ENCODE results near the gene TJP1.

TJP1 gene

DNA sequence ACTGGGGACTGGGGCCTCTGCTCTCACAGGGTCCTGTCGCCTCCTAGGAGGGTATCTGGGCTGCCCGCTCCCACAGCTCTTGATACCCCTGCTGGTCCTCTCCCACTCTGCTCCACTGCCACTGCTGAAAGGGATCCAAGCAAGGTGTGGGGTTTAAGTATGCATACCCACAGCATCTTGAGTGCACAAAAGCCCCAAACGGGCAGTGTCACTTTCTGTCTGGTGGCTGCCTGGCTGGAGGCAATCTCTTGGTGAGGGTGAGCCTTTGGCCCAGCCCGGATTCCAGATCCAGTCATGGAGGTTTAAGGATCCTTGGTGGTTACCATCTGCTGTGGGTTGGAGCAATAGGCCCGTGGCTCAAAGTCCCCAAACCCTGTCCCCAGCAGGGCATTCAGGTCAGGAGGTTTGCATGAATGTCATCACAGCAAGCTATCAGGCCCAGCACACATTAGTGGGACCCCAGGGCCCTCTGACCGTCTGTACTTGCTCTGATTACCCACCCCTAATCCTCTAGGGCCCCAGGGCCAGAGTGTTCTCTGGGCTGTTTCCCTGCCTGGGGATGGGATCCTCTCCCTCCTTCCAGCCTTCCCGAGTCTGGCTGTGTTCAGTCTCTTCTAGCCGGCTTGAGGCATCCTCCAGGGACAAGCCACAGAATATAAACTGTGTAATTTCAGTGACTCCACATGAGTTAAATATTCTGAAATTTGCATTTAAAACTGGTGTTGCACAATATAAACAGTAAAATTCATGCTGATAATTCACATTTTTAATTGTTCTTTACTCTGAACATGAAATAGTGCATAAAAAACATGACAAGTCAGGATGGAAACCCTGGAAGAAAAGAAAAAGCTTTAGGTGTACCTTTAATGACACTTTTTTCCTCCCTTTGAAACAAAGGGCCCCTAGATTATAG lies 4.9 kb upstream of the TJP1 start:
- no peak overlapping the region for H3K4me3 ChIP-seq (ENCODE audit: low read depth, low read length)
- in situ Hi-C loops (cut with HindIII; ENCODE audit: low sequenced_read_pairs) = no loop called here
- TF ChIP-seq, protein P1, sequence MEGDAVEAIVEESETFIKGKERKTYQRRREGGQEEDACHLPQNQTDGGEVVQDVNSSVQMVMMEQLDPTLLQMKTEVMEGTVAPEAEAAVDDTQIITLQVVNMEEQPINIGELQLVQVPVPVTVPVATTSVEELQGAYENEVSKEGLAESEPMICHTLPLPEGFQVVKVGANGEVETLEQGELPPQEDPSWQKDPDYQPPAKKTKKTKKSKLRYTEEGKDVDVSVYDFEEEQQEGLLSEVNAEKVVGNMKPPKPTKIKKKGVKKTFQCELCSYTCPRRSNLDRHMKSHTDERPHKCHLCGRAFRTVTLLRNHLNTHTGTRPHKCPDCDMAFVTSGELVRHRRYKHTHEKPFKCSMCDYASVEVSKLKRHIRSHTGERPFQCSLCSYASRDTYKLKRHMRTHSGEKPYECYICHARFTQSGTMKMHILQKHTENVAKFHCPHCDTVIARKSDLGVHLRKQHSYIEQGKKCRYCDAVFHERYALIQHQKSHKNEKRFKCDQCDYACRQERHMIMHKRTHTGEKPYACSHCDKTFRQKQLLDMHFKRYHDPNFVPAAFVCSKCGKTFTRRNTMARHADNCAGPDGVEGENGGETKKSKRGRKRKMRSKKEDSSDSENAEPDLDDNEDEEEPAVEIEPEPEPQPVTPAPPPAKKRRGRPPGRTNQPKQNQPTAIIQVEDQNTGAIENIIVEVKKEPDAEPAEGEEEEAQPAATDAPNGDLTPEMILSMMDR (IDR thresholded peaks at IDR 0.05; ENCODE audit: low read depth, low read length) = no peak
- DNase-seq (ENCODE audit: low read depth, low spot score) = no peak

- in situ Hi-C loops (cut with HindIII; ENCODE audit: low sequenced_read_pairs) = no loop called here
- no peak overlapping the region for H3K4me3 ChIP-seq (ENCODE audit: low read depth, low read length)
- TF ChIP-seq, protein P1 (IDR thresholded peaks at IDR 0.05; ENCODE audit: low read depth, low read length) = no peak
- DNase-seq (ENCODE audit: low read depth, low spot score) = no peak
Measured at GRCh38 chr15:29825227-29825626, 3.0 kb upstream of the TJP1 start.

- TF ChIP-seq, protein P1 (IDR thresholded peaks at IDR 0.05; ENCODE audit: low read depth, low read length) = no peak
- peak overlapping the region; percentile 48 for H3K4me3 ChIP-seq (ENCODE audit: low read depth, low read length)
- peak; percentile 84 for DNase-seq (ENCODE audit: low read depth, low spot score)
- in situ Hi-C loops (cut with HindIII; ENCODE audit: low sequenced_read_pairs) = no loop called here
Measured at GRCh38 chr15:29822684-29823459, 604 bp upstream of the TJP1 start.

DNA sequence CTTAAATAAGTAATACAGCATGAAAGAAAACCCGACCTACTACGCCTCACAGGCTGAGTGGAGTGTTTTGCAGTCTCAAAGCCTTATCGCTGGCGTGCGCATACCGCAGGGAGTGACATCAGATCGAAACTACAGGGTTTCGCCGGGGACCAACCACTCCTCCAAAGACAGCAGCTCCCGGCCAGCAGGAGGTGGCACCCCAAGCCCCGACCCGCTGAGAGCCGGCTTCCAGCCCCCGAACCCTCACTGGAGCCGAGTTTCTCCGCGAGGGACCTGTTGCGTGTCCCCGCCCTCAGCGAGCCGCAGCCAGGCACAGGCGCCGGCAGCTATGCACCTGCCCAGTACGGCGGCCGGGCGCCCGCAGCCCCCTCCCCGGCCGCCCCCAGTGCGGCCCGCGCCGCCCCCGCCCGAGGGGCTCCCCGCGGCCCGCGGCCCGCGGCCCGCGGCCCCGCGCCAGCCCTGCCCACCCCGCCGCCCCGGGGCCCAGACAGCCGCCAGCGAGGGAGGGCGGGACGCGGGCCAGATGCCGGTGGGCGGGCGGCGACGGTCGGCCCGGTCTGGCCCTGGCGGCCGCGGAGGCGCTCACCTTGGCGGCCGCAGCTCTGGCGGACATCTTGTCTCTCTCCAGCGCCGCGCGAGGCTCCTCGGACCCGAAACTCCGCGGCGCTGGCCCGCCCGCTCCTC lies 710 bp downstream of the TJP1 start:
- peak overlapping the region; percentile 74 for H3K4me3 ChIP-seq (ENCODE audit: low read depth, low read length)
- in situ Hi-C loops (cut with HindIII; ENCODE audit: low sequenced_read_pairs) = no loop called here
- peak; percentile 86 for DNase-seq (ENCODE audit: low read depth, low spot score)
- TF ChIP-seq, protein P1 (IDR thresholded peaks at IDR 0.05; ENCODE audit: low read depth, low read length) = peak; percentile 31

GRCh38 chr15:29820394-29821154 lies 1.7 kb downstream of the TJP1 start:
- H3K4me3 ChIP-seq (ENCODE audit: low read depth, low read length) = peak overlapping the region; percentile 74
- no peak for DNase-seq (ENCODE audit: low read depth, low spot score)
- TF ChIP-seq, protein P1 (IDR thresholded peaks at IDR 0.05; ENCODE audit: low read depth, low read length) = no peak
- in situ Hi-C loops (cut with HindIII; ENCODE audit: low sequenced_read_pairs) = no loop called here

All from astrocyte of the spinal cord (primary cell).